ENCODE results near the gene MYO1G.
A peak's percentile ranks its signal among the peaks of the same experiment; 100 is the strongest.
"Not testable (repeated sequence)": the region's sequence is repeated elsewhere in the genome, so short reads cannot be mapped to it uniquely, and the experiment has no call there.

MYO1G gene

DNA sequence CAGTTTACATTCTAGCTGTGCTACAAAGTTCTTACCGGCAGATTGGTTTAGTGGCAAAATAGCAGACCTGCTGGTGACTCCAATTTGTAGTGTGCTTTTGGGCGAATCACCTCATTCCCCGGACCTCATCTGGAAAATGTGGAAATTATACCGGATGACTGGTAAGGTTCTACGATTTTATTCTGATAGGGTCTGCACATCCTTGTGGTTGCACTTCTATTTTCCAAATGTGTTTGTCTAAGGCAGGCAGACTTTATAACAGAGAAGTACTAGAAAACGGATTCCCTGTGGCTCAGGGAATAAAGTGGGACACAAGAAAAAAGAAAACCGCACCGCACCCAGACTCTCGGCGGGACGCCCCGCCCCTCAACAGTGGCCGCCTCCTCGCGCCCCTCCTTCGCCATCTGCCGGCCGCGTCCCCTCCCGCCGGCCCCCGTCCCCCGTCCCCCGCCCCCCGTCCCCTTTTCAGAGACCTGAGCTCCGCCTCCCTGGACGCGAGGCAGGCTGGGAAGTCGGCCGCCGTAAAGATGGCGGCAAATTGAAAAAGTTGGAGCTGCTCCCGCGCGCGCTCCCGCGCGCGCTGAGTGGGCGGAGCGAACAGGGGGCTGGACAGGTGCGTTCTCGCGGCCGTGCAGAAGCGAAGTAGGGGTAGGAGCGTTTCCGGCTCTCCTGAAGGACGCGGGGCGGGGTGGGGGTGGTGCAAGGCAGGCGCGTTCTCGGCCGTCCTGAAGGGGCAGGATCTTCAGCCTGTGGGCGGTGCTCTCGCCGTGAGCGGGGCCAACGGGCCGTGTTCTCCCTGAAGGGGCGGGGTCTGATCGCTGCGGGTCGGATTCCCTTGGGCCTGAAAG is 20.7 kb upstream of the MYO1G start:
- peak; percentile 99 for DNase-seq (ENCODE audit: low read depth)

DNA sequence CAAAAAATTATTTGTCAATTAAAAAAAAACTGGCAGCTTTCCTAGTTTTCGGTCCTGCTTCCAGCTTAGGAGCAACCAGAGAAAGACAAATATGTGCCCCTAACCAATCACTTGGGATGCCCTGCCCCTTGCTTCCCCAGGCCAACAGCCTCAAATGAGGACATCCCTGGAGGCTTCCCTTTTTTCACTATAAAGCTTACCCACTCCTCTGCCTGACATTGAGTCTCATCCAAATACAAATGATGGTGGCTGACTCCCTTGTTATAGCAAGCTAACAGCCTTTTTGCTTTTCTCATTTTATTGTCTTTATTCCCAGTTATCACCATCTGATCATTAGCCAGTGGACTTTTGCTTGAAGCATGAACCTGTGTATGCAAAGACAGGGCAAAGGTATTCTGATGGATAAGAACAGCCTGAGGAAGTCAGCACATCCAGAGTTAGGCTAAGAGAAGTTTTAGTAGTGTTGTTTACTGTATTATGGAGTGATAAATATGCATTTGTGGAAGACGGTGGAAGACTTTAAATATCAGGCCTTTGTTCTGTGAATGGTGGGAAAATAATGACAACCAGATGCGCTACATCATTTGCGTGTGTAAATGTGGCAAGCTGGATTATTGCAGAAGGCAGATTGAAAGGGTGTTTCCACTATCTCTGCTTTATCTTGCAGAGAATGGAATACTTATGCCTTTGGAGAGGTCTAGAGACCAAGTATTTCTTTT is 19.5 kb upstream of the MYO1G start:
- no peak for DNase-seq (ENCODE audit: low read depth)

DNA sequence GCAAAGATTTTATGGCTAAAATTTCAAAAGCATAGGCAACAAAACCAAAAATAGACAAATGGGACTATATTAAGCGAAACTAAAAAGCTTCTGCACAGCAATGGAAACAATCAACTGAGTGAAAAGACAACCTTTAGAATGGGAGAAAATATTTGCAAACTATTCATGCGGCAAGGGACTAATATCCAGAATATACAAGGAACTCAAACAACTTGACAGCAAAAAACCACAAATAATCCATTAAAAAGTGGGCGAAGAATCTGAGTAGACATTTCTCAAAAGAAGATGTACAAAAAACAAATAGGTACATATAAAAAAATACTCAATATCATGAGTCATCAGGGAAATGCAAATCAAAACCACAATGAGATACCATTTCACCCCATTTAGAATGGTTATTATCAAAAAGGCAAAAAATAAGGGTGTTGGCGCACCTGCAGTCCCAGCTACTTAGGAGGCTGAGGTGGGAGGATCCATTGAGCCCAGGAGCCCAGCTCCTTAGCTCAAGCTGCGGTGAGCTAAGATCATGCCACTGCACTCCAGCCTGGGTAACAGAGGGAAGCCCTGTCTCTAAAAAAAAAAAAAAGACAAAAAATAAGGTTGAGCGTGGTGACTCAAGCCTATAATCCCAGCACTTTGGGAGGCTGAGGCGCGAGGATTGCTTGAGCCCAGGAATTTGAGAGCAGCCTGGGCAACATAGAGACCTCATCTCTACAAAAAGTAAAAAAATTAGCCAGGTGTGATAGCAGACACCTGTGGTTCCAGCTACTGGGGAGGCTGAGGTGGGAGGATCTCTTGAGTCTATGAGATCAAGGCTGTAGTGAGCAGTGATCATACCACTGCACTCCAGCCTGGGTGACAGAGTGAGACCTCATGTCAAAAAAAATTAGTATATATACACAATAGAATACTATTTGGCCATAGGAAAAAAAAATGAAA is 17.0 kb upstream of the MYO1G start:
- DNase-seq (ENCODE audit: low read depth) = no peak

DNA sequence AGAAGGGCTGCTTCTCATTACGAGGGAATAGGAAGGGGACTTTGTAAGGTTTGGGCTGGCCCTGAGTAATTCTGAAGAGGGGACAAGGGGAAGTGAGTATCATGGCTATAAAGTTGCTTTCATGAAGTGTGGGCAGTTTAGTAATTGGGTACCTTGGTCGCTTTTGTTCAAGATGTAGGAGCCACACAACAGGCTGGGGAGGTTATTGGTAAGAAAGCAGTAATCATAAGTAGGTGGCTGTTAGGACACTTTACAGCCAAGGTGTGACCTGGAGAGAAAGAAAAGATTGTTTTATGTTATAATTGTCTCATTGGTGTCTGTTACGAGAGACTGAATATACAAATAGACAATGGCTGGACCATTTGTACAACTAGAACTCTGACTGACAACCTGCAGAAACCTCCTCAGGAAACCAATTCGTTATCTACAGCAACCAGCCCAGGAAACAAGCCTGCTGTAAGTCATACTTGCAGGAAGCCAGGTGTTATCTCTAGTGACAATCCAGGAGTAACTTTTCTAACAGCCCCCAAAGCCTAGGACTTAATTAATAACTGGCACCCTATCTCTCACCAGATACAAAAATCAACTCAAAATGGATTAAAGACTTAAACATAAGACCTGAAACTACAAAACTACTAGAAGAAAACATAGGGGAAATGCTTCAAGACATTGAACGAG is 16.2 kb upstream of the MYO1G start:
- no peak for DNase-seq (ENCODE audit: low read depth)

DNA sequence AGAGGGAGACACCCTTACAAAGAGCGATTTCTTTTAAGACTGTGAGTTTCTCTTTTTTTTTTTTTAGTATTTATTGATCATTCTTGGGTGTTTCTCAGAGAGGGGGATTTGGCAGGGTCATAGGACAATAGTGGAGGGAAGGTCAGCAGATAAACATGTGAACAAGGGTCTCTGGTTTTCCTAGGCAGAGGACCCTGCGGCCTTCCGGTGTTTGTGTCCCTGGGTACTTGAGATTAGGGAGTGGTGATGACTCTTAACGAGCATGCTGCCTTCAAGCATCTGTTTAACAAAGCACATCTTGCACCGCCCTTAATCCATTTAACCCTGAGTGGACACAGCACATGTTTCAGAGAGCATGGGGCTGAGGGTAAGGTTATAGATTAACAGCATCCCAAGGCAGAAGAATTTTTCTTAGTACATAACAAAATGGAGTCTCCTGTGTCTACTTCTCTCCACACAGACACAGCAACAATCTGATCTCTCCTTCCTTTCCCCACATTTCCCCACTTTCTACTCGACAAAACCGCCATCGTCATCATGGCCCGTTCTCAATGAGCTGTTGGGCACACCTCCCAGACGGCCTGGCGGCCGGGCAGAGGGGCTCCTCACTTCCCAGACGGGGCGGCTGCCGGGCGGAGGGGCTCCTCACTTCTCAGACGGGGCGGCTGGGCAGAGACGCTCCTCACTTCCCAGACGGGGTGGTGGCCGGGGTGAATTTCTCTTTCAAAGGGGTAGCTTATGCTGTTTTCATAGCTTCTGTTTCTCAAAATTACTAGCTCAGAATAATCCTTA is 13.4 kb upstream of the MYO1G start:
- DNase-seq (ENCODE audit: low read depth) = not testable (repeated sequence)

DNA sequence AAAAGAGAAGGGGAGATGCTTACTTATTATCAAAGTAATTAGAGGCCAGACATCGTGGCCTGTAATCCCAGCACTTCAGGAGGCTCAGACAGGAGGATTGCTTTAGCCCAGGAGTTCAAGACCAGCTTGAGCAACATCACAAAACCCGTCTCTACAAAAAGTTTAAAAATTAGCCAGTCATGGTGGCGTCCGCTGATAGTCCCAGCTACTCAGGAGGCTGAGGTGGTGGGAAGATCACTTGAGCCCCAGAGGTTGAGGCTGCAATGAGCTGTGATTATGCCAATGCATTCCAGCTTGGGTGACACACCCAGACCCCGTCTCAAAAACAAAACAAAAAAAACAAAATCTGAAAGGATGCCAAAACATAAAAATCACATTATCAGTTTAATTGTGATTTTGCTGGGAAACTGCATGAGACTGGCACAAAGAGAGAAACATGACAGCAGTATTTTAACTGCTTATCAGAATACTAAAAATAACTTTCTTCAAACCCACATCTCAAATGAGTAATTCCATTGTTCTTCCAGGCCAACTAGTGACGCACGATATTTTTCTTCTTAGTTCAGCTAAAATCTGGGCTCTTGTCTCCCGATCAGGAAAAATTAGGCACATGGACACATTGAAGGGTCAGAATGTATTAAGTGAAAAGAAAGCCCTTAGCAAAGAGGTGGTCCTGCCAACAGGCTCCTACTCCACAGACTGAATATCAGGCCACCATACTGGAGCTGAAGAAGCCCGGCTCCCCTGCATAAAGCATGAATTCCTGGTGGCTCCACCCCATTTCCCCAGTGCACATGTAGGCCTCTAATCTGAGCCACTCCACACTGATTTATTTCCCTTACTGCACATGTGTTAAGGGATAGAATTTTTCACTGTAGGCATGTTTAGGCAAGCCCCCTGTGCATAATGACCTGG is 11.6 kb upstream of the MYO1G start:
- DNase-seq (ENCODE audit: low read depth) = peak; percentile 41

DNA sequence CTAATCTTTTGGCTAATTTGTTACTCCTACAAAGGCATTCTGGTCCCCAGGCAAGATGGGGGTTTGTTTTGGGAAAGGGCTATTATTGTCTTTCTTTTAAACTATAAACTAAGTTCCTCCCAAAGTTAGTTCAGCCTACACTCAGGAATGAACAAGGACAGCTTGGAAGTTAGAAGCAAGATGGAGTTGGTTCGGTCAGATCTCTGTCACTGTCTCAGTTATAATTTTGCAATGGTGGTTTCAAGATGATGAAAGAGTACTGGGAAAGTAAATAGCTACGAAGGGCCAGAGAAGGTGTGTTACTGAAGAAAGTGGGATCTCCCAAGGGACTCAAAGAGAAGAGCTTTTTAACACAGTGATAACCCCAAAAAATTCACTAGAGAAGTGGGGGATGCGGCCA is 10.3 kb upstream of the MYO1G start:
- DNase-seq (ENCODE audit: low read depth) = no peak

DNA sequence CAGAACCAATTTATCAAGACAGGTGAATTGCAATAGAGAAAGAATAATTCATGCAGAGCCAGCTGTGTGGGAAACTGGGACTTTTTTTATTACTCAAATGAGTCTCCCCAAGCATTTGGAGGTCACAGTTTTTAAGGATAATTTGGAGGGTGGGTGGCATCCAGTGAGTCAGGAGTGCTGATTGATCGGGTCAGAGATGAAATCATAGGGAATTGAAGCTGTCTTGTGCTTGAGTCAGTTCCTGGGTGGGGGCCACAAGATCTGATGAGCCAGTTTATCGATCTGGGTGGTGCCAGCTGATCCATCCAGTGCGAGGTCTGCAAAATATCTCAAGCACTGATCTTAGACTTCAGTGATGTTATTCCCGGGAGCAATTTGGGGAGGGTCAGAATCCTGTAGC is 9.9 kb upstream of the MYO1G start:
- DNase-seq (ENCODE audit: low read depth) = no peak

DNA sequence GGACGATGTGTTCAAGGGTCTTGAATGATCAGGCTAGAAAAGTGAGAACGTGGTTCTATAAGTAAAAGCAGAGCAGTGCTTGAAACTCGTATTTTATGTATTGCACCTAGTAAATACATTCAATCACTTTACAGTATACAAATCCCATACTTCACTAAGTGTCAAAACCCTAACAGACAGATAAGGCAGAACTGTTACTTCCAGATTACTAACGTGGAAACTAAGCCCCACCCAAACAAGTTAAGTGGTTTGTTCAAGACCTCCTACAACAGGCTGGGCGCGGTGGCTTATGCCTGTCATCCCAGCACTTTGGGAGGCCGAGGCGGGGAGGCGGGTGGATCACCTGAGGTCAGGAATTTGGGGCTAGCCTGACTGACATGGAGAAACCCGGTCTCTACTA is 9.2 kb upstream of the MYO1G start:
- no peak for DNase-seq (ENCODE audit: low read depth)

DNA sequence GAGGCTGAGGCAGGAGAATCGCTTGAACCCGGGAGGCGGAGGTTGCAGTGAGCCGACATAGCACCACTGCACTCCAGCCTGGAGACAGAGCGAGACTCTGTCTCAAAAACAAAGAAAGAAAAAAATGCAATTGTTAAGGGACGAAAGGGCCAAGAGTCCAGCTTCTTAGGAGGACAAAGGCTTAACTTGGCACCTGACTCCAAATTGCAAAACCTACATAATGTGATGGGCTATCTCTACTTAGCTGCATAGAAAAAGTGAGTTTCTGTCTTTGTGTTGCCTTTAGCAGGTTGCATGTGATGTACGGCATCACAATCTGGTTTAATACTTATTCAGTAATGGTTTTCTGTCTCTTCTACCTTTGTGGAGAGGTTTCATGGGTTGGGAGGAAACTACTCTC is 8.6 kb upstream of the MYO1G start:
- DNase-seq (ENCODE audit: low read depth) = no peak

DNA sequence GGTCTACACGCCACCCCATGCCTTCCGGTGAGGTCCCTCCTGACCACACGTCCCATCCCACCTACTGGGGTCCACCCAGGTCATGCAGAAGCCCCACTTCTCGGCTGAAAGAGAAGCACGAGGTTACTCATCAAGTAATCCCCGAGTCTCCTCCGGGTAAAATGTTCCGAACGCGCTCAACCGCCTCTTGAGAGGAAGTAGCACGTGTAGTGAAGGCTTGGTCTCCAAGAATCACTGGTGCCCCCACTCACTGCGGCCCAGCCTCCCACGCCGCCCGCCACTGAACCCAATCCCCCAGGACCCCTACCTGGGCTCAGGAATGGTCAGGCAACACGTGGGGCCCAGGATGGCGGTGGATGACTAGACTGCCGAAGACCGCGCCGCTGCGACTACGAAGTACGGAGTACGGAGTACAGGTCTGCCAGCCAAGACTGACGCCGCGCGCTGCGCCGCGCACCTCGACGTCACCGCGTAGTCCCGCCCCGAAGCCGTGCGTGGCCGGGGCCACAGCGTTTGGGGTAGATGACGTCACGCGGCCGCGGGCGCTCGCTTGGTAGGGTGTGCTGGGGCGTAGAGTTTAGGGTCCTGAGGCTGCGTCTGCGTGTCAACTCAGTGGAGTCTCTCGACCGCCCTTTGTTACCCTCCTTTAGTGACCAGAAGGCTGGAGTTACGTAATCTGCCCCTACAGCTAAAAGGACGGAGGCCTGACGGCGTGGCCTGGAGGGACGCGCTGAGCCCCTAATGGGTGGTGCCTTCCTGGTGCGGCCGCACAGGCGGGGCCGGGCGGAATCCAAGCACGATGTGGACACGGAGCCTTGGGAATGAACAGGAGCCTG is 7.6 kb upstream of the MYO1G start:
- DNase-seq (ENCODE audit: low read depth) = peak; percentile 95

DNA sequence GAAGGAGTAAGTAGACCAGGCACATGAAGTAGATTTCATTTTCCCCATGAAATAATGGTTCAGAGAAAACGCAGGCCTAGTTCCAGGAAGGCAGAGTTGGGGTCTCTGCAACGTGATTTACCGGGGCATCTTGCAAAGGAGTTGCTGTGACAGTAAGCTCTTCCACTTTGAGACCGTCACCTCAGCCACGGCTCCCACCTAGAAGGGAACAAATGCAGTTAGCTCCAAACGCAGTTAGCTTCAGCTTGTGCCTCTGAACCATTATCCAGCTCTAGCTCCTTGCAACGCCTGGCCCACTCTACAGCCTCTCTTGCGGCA is 7.0 kb upstream of the MYO1G start:
- DNase-seq (ENCODE audit: low read depth) = no peak

DNA sequence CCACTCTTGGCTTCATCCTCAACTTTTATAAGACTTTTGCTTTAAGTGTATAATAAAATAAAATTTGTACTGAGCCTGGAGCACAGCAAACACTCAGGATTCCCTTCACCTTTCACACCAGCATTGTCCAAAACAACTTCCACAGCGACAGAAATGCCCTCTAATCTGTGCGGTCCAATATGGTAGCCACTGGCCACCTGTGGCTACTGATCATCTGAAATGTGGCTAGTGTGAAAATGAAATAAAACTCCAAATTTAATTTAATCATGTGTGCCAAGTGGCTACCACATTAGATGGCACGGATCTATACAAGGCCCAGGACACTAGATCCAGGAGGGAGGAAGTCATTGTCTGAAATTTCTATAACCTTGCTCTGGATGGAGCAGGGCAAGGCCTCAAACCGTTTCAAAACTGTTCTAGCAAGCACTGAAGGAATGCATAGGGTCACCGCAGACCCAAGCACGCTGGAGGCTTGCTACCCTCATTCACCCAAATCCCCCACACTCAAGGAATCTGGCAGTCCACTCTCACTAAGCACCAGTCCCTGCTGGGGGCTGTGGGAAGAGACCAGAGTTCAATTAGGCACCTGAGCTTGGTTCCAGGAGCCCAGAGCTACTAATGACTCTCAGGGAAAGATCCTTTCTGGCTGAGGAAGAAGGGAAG is 6.3 kb upstream of the MYO1G start:
- no peak for DNase-seq (ENCODE audit: low read depth)

DNA sequence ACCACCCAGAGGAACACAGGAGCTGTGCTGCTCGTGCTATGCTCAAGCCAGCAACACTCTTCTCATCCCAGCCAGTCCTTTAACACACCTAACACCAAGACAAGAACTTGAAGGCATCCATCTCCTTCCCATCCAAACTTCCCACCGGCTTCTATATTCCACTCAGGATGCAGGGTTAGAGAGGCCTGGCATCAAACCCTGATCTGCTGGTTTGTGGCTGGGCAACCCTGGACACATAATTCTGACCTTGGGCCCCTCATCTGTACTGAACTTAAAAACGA is 5.6 kb upstream of the MYO1G start:
- no peak for DNase-seq (ENCODE audit: low read depth)

DNA sequence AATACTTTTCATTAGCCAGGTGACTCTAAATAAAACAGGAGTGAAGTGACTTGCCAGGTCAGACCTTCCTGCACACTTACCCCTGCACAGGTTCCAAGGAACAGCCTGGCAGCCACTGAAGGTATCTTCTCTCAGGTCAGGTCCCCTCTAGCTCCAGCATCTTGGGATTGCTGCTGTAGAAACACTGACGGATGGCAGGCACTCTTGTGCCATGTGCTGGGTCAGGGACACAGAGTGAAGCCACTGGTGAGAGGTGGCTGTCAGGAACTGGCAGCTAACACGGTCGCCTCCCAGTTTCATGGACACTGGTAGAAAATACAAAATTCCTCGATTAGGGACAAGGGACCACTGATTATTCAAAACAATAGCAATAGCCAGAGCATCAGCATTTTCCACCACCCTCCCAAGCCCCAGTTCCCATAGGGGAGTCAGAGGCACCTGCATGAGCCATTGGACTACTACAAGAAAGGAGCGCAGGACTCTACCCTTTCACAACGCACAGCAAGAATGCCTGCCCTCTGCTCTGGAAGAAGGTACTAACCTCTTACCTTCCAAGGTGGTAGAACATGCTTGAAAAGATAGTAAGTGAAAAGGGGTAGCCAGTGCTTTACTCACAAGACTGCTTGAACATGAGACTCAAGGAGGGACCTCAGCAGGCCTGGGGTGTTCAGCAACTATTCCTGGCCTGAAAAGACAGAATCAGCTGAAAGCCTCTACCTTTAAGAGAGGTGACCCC is 5.1 kb upstream of the MYO1G start:
- no peak for DNase-seq (ENCODE audit: low read depth)

DNA sequence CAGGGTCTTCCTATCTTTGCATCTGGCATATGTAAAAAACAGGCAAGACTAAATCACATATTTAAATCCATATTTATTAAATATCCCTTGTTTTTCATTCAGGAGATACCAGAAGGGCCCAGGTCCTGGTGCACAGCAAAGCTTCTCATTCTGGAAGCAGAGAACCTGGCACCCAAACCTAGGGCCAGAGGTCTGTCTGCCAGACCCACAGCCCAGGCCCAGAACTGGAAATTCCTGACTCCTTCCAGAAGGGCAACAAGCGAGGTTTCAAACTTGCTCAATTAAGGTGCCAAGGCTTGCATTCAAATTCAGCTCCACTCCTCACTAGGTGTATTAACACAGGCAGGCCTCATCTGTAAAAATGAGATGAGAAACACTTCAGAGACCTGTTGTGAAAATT is 4.2 kb upstream of the MYO1G start:
- no peak for DNase-seq (ENCODE audit: low read depth)

DNA sequence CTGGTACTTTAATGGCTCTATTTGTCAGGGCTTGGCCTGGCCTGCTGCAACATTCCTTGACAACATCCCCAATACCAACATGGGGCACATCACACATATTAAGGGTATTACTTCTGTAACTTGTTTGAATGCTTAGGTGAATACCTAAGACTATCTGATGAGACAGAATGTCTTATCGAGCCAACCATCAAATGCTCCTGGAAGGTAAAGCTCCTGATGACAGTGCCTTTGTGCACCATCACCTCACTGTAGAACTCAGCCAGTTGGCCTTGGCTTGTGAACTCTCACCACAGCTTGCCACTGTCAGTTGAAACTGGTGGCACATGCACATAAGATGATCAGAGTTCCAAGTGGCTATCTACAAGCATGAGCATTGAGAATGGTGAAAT is 3.7 kb upstream of the MYO1G start:
- DNase-seq (ENCODE audit: low read depth) = no peak

DNA sequence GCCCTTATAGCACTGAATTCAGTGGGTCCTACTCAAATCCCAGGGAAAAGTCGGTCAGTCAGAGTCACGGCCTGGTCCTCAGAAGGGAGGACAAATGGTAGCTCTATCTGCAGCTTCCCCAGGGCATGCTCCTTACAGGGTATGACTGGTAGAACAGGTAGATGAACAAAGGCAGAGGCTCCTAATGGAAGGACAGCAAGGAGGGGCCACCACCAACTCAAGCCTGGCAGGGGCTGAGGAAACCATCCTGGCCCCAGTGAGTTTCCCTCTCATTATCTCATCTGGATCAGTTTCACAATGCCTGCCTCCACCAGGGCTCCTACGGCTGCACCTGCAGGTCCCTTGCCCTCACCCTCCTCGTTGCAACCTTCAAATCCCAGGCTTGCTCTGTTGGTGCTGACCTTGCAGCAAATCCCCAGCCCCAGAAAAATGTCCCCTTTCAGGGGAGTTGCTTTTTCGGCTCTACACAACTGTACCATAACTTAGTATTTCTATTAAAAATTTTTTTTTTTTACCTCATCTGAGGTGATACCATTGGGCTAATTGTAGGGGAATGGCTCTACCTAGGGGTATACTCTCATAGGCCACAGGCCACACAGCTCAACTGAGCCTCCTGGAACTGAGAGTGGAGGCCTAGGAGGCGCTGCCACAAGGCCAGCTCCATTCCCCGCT is 2.4 kb upstream of the MYO1G start:
- no peak for DNase-seq (ENCODE audit: low read depth)

All from iris pigment epithelial cell (primary cell).